Activated CD4-positive, alpha-beta T cell treated with anti-CD3 and anti-CD28 coated beads, Interleukin-2, amount 50 U/mL, for 1 hour (primary cell): ENCODE data around the gene RAP1A.
"Not testable (repeated sequence)": the region's sequence is repeated elsewhere in the genome, so short reads cannot be mapped to it uniquely, and the experiment has no call there.

Source experiments
- DNase-seq: peaks from one replicate; pipeline ENCODE4 v3.0.0-alpha.2; 2020

Gene RAP1A

DNA sequence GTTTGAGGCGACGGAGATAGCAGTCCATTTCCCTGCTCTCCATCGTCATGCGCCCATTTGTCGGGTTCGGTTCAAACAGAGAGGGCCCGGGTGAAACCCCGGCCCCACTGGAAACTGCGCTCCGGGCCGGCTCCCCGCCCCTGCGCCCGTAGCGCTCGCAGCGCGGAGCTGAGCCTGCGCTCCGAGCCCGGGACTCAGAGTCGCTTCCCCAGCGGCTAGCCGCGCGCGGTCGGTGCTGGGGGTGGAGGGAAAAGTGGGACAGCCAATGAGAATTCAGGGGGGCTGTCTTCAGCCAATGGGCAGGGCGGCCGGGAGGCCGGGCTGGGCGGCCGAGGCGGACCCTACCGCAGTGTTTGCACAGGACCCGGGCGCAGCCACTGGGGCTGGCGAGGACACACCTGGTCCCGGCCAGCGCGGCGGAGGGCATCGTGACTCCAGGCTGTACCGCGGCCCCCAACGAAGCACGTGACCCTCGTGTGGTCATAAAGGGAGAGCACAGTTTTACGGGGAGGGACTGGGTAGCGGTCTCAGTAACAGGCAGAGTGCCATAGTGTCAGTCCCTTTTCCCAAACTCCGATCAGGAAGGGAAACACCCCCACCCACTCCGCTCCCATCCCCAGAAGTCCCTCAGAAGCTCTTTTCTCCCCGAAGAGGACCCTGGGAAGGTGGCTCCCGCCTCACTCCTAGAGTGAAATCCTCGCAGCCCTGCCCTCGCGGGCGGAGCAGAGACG is 119.8 kb downstream of the RAP1A start, which contains the start of gene INKA2:
Gene INKA2 (minus strand): TSS at position 202 of the 731 bp plus-strand sequence. CDS start 153 bp downstream, at position 49.
- DNase-seq = peak; percentile 58

DNA sequence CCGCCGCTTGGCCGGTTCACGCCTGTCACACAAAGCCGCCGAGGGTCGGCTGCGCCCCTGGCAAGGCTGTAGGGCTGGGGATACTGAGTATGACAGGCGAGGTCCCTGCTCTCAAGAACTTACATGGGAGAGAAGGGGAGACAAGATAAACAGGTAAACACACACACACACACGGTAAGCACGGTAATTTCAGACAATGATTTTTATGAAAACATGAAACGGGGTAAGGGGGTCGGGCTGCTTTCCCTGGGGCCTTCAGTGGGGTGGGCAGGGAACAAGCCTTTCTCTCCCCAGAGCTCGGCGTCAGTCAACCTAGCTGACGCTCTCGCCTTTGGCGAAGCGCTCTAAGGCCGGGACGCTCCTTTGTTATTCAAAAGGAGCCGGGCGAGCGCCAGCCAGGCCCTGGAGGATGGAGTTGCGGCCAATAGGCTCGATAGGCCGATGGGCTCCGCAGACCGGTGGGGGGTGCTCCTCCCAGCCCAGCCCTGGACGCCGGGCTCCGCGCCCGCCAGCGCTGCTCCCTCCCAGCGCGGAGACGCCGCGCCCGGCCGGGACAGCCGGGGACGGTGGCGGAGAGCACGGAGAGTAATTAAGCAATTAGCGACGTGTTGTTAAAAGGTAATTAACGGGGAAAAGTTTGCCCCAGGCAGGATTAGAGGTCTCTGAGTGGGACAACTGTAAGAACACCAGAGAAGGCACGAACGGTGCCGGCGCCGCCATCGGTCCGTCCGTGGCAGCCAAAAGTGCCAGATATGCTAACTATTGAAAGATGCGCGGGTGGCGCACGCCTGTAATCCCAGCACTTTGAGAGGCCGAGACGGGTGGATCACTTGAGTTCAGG is 120.6 kb downstream of the RAP1A start:
- DNase-seq = no peak

DNA sequence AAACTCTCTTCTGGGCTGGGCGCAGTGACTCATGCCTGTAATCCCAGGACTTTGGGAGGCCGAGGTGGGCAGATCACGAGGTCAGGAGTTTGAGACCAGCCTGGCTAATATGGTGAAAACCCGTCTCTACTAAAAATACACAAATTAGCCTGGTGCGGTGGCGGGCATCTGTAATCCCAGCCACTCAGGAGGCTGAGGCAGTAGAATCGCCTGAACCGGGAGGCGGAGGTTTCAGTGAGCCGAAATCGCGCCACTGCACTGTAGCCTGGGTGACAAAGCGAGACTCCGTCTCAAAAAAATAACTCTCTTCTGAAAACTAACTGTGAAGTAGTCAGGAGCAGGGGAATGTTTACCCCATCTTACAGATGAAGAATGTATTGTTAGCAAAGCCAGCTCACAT is 122.7 kb downstream of the RAP1A start:
- DNase-seq = not testable (repeated sequence)

DNA sequence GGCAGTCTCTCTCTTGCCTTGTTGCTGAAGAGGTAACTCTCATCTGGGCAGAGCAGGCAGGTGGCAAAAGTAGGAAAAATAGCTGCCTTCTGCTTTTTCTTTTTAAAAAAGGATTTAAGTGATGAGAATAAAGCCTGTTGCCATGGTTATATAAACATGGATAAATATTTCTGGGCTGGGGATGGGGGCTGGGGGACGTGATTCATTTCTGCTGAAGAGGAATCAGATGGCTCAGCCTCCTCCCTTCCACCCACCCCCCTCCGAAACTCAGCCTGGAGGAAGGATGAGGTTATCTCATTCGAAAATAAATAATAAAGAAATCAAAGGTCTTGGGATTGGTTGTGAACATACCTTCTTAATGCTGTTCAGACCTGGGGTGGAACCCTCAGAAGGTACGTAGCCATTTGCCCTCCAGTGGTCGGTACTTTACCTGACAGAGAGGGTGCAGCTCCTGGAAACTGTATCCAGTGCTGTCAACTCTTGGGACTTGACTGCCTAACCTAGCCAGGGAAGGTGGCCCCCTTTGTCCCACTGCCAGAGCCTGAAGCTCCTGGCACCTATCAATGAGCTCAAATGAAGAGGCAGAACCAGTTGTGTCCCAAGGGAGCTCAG is 123.5 kb downstream of the RAP1A start:
- no peak for DNase-seq

DNA sequence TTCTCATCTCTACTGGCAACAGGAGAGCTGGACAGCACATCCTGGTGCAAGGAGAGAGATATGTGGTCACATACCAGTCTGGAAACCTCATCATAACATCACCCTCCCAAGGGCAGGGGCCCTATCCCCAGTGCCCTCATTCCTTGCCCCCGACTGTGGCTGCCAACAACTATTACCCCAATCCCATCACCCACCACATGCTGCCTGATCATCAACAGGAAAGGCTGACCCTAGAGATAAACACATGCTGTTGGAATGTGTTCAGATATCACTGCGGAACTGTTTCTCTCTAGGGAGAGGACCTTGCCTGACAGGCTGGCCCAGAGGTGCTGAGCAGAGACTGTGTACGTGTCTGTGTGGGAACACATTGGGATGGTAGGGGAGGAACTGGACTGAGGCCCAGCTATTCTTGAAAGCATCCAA is 124.1 kb downstream of the RAP1A start:
- no peak for DNase-seq

DNA sequence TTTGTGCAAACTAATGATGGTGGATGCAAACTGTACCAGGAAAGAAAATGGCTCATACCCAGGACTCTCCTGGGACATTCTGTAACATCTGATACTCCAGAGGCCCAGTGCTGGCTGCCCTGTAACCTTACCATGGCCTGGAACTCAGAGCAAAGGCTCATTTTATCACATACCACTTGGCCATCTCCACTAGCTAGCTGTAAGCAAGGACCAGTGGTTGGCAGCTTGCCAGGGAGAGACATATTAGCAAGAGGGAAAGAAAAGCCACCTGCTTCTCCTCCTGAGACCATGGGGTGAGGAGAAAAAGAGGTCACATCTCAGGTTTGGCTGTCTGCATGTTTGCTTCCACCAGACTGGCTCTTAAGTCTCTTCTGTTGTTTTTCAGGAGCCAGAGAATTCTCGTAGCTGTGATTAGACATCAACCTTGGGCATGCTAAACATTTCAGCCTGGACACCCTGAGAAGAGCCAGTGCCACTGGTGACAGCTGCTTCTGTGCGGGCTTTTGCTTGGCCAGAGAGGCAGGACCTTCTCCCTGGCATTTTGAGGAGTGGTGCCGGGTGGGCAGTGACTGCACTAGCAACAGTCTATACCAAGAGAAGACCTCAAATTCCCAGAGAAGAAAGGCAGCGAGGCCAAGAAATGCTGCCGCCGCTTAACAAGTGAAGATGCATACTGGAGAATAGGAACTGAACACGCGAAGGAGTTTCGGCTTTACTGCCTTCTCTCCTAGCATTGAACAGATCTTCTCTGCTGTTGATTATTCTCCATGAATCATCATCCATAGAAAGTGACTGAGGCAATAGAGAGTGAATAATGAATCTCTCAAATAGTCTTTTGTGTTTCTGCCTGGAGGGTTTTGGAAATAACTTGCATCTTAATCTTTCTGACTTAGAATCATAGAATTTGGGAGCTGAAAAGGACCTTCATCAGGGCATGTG is 126.4 kb downstream of the RAP1A start:
- DNase-seq = no peak

DNA sequence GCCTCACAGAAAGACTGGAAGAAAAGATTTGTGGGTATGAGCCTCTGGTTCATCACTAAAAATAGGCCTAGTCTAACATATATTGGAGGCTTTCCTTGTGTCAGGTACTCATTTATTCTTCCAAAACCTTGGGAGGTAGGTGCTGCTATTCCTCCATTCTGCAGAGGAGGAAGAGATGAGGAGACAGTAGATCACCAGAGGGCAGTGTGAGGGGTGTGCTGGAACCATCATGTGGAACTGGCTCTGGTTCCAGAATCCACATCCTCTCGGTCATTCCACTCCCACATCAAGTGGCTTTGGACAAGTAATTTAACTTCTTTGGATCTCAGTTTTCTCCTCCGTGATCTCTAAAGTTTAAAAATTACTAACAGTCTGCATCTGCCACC is 127.0 kb downstream of the RAP1A start:
- DNase-seq = no peak

DNA sequence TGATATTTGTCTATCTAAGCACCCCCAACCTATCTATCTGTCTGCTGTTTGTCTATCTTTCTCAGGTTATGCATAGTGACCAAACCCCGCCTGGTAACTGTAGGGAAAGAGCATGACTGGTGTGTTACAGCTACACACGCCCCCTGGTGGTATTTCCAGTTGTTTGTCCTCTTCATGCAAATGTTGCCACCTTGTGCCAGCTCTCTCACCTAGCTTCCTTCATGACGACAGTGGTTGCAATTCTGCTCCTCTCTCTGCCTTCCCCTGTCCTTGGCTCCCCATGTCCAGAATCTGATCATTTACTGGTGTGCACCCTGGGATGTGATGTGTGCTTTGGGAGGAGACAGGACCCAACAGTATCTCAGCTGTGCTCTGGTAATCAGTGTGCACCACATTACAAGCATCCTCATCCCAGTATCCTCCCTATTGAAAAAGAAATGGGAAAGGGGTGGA is 127.7 kb downstream of the RAP1A start:
- peak; percentile 47 for DNase-seq

DNA sequence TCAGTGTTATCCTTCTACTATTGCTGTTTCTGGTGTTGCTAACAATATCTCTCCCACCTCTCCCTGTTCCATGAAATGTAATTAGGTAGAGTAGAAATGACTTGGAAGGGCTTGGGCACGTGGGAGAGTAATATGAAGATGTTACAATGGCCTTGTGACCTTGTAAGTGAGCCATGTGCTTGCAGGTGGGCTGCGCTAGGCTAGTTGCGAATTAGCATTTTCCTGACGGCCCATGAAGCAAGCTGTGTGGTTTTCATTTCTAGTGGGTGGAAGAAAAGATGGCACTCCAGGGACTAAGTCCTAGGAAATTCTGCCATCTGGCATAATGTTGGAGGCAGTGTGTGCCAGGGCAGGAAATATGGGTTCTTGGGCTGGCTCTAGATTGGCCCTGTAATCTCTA is 128.4 kb downstream of the RAP1A start:
- DNase-seq = no peak

DNA sequence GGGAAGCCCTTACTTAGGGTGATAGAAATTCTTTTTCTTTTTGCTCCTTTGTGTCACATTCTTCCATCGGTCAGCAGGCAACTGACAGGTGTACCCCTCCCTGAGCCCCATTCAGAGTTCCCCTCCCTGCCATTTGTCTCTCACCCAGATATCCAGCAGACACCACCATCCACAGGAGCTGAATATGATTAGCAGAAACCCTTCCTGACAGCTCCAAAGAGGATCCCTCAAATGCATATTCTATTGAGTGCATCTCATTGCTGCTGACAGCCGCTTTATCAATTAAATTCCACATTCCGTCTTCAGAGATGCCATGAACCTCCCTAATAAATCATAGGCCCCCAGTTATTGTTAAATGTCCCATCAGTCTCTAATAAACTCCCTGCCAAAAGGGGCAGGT is 130.0 kb downstream of the RAP1A start:
- DNase-seq = no peak

DNA sequence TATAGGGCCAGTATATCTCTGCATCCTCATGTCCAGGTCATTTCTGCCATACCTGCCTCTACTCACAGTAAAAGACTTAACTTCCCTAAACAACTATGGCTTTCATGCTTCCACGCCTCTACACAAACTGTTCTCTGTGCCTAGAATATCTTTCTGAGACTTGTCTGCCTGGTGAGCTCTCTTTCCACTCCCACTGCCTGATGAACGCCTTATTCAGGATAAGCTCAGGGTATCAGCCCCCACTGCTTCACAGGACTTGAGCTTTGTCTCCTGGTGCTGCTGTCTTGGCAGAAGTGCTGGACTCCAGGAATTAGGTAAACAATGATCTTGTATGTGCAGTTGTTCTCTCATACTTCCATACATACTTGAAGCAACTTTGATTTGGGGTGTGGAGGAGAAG is 131.3 kb downstream of the RAP1A start:
- DNase-seq = no peak

DNA sequence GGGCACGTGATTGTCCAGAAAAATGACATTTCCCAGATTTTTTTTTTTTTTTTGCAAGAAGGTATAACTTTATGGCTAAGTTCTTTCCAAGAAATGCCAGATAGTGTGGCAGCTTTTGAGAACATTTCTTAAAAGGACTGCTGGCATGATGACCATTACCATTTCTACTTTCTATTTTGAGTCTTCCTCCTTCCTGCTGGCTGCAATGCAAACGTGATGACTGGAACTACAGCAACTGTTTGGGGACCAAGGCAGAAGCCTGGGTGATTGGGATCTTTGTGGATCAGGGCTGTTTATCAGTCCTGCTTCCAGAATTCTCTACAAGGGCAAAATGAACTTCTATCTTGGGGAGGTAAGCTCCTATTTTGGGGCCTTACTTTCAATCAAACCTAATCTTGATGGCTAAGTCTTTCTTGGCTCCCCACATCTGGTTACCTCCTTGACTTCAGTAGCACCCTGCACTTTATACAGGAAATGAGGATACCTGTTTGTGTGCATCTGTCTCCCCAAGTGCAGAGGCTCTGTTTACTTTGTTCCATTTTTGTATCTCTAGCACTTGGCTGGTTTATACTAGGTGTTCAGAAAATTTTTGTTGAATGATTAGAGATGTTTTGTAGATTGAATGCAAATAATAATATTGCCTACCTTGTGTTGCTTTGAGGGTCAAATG is 132.5 kb downstream of the RAP1A start:
- DNase-seq = no peak

DNA sequence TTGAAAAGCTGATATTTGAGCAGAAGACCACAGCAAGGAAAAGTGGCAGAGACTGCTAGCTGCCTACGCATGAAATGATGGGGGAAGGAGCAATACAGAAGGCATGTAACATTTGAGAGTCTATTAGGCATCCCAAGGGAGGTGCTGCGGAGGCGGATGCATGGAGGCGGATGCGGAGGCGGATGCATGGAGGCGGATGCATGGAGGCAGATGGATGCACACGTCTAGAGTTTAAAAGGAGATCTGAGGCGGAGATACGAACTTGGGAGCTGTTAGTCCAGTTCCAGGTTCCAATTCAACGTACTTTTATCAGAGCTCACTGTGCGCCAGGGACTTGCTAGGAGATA is 135.4 kb downstream of the RAP1A start:
- DNase-seq = no peak

DNA sequence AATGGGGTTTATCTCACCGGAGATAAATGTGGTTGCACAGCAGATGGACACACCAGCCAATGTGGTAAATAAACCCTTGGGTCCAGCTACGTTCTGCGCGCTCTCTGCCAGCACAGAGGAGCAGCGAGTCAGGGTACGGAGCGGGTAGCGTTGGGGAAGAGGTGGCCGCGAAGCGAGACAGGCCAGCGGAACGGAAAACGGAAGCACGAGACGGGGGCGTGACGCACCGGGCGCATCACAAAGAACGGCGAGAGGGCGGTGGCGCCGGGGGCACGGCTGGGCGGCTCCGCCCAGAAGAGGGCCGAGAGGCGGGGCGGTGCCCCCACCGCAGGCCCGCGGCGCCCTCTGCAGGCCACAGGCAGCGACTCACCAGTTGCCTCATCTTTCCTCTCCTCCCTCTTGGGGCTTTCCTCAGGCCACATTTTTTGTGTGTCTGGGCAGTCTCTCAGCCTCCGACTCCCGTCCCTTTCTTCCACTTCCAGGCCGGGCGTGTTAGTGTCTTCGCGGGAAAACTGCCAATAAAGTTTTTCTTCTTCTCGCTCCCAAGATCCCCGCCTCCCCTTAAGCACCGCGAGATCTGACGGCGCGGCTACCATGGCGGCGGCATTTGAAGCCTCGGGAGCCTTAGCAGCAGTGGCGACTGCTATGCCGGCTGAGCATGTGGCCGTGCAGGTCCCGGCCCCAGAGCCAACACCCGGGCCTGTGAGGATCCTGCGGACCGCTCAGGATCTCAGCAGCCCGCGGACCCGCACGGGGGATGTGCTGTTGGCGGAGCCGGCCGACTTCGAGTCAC is 135.9 kb downstream of the RAP1A start, which contains the start of gene DDX20:
Gene DDX20 (plus strand): TSS at position 571 of the 793 bp plus-strand sequence. CDS start 24 bp downstream, at position 595.
- DNase-seq = peak; percentile 92

DNA sequence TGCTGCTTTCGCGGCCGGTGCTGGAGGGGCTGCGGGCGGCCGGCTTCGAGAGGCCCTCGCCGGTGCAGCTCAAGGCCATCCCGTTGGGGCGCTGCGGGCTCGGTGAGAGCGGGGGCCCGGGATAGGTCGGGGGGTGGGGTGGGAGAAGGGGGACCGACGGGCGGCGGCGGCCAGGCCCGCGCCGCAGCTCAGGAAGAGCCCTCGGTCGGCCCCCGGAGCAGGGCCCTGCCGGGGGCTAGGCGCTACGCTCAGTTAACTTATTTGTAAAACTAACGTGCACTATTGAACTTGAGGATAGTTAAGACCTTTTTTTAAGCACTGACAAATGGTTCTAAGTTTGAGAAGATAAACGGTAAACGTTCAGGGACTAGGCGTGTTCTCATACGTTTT is 136.5 kb downstream of the RAP1A start:
- no peak for DNase-seq

DNA sequence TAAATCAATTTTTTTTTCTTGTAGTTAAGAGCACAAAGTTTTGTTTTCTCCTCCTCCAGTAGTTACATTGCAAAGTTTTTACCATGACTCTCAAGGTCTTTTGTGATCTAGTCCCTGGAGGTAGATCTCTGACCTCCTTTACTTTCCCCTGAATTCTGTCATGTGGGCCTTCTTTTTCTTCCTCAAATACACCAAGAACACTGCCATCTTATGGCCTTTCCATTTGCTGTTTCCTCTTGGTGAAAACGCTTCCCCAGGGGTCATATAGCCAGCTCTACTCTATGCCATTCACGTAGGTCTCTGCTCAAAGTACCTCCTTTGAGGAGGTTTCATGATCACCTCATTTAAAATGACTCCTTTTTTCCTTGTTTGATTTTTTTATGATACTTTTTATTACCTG is 138.8 kb downstream of the RAP1A start:
- no peak for DNase-seq

DNA sequence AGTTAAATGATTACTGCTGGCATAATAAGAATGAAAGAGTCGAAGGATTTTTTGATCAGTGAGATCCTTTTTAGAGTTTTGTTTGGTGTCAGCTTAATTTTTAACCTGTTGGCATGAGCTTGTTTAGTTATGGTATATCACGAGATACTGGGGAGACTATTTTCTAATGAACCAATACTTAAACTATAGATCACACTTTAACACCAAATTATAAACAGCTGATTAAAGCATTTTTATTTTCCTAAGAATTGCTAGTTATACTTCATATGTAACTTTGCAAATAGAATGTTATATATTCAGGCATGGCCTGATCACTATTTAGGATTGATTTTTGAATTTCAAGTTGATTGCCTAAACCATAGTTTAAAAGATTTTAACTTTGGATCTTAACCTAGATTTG is 142.1 kb downstream of the RAP1A start:
- DNase-seq = no peak

DNA sequence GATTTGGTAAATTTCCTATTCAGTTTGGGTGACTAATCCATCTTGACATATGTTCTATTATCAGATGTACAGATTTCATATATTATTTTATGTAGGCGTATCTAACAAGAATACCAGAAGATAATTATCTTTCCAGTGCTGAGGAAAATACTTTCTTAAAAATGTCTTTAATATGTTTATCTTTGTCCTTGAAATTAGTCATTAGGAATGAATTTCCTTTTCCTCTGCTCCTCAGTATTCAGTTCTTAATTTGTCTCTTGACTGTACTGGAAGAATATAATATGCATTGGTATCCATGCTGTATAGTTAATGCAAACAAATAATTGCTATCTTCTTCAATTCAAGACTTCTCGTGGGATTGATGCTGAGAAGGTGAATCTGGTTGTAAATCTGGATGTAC is 142.7 kb downstream of the RAP1A start:
- DNase-seq = no peak
